RWPE2 (cell line): Measurements from ENCODE around the gene E2F8.
A peak's percentile ranks its signal among the peaks of the same experiment; 100 is the strongest.
"Not testable (repeated sequence)": the region's sequence is repeated elsewhere in the genome, so short reads cannot be mapped to it uniquely, and the experiment has no call there.

Experiments used
- ATAC-seq: fragments of 200-7000 bp; cut with Tn5 transposase; 3 replicates; pipeline ENCODE4 v1.9.1; 2021; ENCODE audit warnings: low read depth
- DNase-seq: peaks from one replicate; pipeline ENCODE4 v3.0.0-alpha.2; 2020; ENCODE audit warnings: low spot score
- H3K27ac ChIP-seq: fragments of 450-650 bp; 2 replicates; pipeline ENCODE4 v1.5.1; 2017; ENCODE audit warnings: mild to moderate bottlenecking; ENCODE audit not compliant: poor library complexity, severe bottlenecking
- H3K27me3 ChIP-seq: fragments of 250-450 bp; sonication (Bioruptor Pico); 2 replicates; pipeline ENCODE4 v1.5.1; 2021; ENCODE audit warnings: mild to moderate bottlenecking, moderate library complexity; ENCODE audit not compliant: insufficient read depth, poor library complexity, severe bottlenecking
- H3K36me3 ChIP-seq: fragments of 250-450 bp; sonication (Bioruptor Pico); 2 replicates; pipeline ENCODE4 v1.5.1; 2020; ENCODE audit warnings: low read depth, mild to moderate bottlenecking, moderate library complexity
- H3K4me1 ChIP-seq: fragments of 250-450 bp; sonication (Bioruptor Pico); 2 replicates; pipeline ENCODE4 v1.5.1; 2021; ENCODE audit warnings: mild to moderate bottlenecking, moderate library complexity; ENCODE audit not compliant: insufficient read depth, poor library complexity, severe bottlenecking
- H3K4me3 ChIP-seq: fragments of 250-450 bp; sonication (Bioruptor Pico); 2 replicates; pipeline ENCODE4 v1.5.1; 2021; ENCODE audit warnings: mild to moderate bottlenecking, moderate library complexity; ENCODE audit not compliant: severe bottlenecking
- H3K9me3 ChIP-seq: fragments of 250-450 bp; sonication (Bioruptor Pico); 2 replicates; pipeline ENCODE4 v1.5.1; 2021; ENCODE audit warnings: mild to moderate bottlenecking, moderate library complexity; ENCODE audit not compliant: severe bottlenecking
- CTCF ChIP-seq: fragments of 450-650 bp; IDR thresholded peaks from one replicate; pipeline ENCODE4 v1.5.1; 2017; ENCODE audit warnings: mild to moderate bottlenecking, moderate library complexity; ENCODE audit not compliant: poor library complexity, severe bottlenecking

E2F8 gene

GRCh38 chr11:19276859-19277808 lies 36.4 kb upstream of the E2F8 start:
- Histone ChIP-seq H3K27me3 (no peaks in the 10 kb centered on the region), H3K27ac (peak overlapping the region; percentile 85), H3K4me3 (no peak overlapping the region), H3K4me1 (peaks cover 28% of the 10 kb centered on the region), H3K36me3 (no peaks in the 10 kb centered on the region), H3K9me3 (no peaks in the 10 kb centered on the region)
- DNase-seq, result peak; percentile 86
- ATAC-seq, result peak; percentile 95
- TF ChIP-seq CTCF, result no peak

GRCh38 chr11:19275496-19275895 lies 34.8 kb upstream of the E2F8 start:
- TF ChIP-seq CTCF, result no peak
- no peaks in the 10 kb centered on the region for H3K36me3 ChIP-seq
- ATAC-seq, result peak; percentile 56
- no peak overlapping the region for H3K4me3 ChIP-seq
- no peak for DNase-seq
- peak overlapping the region; percentile 85 for H3K27ac ChIP-seq
- H3K9me3 ChIP-seq, result no peaks in the 10 kb centered on the region
- no peaks in the 10 kb centered on the region for H3K27me3 ChIP-seq
- peaks cover 28% of the 10 kb centered on the region for H3K4me1 ChIP-seq

GRCh38 chr11:19273219-19273618 lies 32.5 kb upstream of the E2F8 start:
- not testable (repeated sequence) for H3K9me3 ChIP-seq, H3K4me3 ChIP-seq, ATAC-seq, H3K27ac ChIP-seq, H3K36me3 ChIP-seq, DNase-seq, H3K27me3 ChIP-seq
- peaks cover 28% of the 10 kb centered on the region for H3K4me1 ChIP-seq

GRCh38 chr11:19268909-19269308 lies 28.2 kb upstream of the E2F8 start:
- Histone ChIP-seq H3K4me1 (no peaks in the 10 kb centered on the region), H3K9me3 (no peaks in the 10 kb centered on the region), H3K4me3 (no peak overlapping the region), H3K36me3 (no peaks in the 10 kb centered on the region), H3K27me3 (no peaks in the 10 kb centered on the region), H3K27ac (no peak overlapping the region)
- no peak for TF ChIP-seq CTCF
- ATAC-seq (no peak), DNase-seq (no peak)

GRCh38 chr11:19267567-19267966 lies 26.8 kb upstream of the E2F8 start:
- no peaks in the 10 kb centered on the region for H3K27me3 ChIP-seq
- no peak overlapping the region for H3K4me3 ChIP-seq
- no peaks in the 10 kb centered on the region for H3K4me1 ChIP-seq
- ATAC-seq, result no peak
- DNase-seq, result no peak
- no peaks in the 10 kb centered on the region for H3K9me3 ChIP-seq
- no peaks in the 10 kb centered on the region for H3K36me3 ChIP-seq
- H3K27ac ChIP-seq, result no peak overlapping the region
- no peak for TF ChIP-seq CTCF
